Measurements from ENCODE around the gene ZFHX3. TPM values are rescaled to one million over a fixed set of nuclear protein-coding genes. Genes with fewer than 3 reads are reported as not detected.

ZFHX3 gene
- total and polyA plus RNA-seq, 2 donors (not counting 1 experiment from before 2014, with no cell fraction given): 4.7 to 7.3 TPM

- peak; percentile 28 to 72 for DNase-seq (ENCODE audit: low read depth in 2 of 2)
- no peaks in the 10 kb centered on the region for H3K27me3 ChIP-seq (ENCODE audit: control insufficient read depth, insufficient read depth, low read length)
- no peaks in the 10 kb centered on the region for H4K20me1 ChIP-seq (ENCODE audit: control insufficient read depth, extremely low read depth, insufficient read depth, low read length)
- H3K79me2 ChIP-seq (ENCODE audit: control insufficient read depth, insufficient read depth, low read length): peaks cover 1% of the 10 kb centered on the region
- no peak for TF ChIP-seq CTCF (conservative IDR thresholded peaks at IDR 0.05 in 1 of 2, IDR thresholded peaks at IDR 0.05 in 1 of 2; ENCODE audit: low read depth in 1 of 2, low read length in 2 of 2)
- TF ChIP-seq EZH2 (IDR thresholded peaks at IDR 0.05; ENCODE audit: low read length, missing control alignments): no peak
- no peak overlapping the region for H3K9ac ChIP-seq (ENCODE audit: insufficient read depth, low read length)
- H3K9me3 ChIP-seq (ENCODE audit: control insufficient read depth, insufficient read depth, low read depth, low read length): no peaks in the 10 kb centered on the region
- no peak overlapping the region for H3K27ac ChIP-seq (ENCODE audit: insufficient read depth, low read length)
- H3K4me2 ChIP-seq (ENCODE audit: extremely low read depth, insufficient read depth, low read length): peak overlapping the region; percentile 23
- H2AFZ ChIP-seq (ENCODE audit: low read length): no peak overlapping the region
- H3K4me3 ChIP-seq (replicated peaks in 1 of 4; ENCODE audit: control extremely low read depth in 1 of 4, insufficient read depth in 1 of 4, low read depth in 3 of 4, low read length in 4 of 4): no peak overlapping the region
- peaks cover 16% of the 10 kb centered on the region for H3K4me1 ChIP-seq (ENCODE audit: control insufficient read depth, extremely low read depth, insufficient read depth, low read length)
- H3K36me3 ChIP-seq (ENCODE audit: control insufficient read depth, insufficient read depth, low read length): peaks cover 4% of the 10 kb centered on the region
These were observed 264.1 kb downstream of the ZFHX3 start for GRCh38 chr16:72783716-72784318.

GRCh38 chr16:72769876-72770275 is 278.1 kb downstream of the ZFHX3 start:
- no peaks in the 10 kb centered on the region for H4K20me1 ChIP-seq (ENCODE audit: control insufficient read depth, extremely low read depth, insufficient read depth, low read length)
- H3K4me3 ChIP-seq (replicated peaks in 1 of 4; ENCODE audit: control extremely low read depth in 1 of 4, insufficient read depth in 1 of 4, low read depth in 3 of 4, low read length in 4 of 4): no peak overlapping the region
- H3K27ac ChIP-seq (ENCODE audit: insufficient read depth, low read length): no peak overlapping the region
- no peak overlapping the region for H3K9ac ChIP-seq (ENCODE audit: insufficient read depth, low read length)
- H3K27me3 ChIP-seq (ENCODE audit: control insufficient read depth, insufficient read depth, low read length): no peaks in the 10 kb centered on the region
- DNase-seq (ENCODE audit: low read depth in 2 of 2): no peak
- H3K36me3 ChIP-seq (ENCODE audit: control insufficient read depth, insufficient read depth, low read length): no peaks in the 10 kb centered on the region
- TF ChIP-seq CTCF (conservative IDR thresholded peaks at IDR 0.05 in 1 of 2, IDR thresholded peaks at IDR 0.05 in 1 of 2; ENCODE audit: low read depth in 1 of 2, low read length in 2 of 2) (no peak), EZH2 (IDR thresholded peaks at IDR 0.05; ENCODE audit: low read length, missing control alignments) (no peak)
- no peak overlapping the region for H3K4me2 ChIP-seq (ENCODE audit: extremely low read depth, insufficient read depth, low read length)
- H3K9me3 ChIP-seq (ENCODE audit: control insufficient read depth, insufficient read depth, low read depth, low read length): no peaks in the 10 kb centered on the region
- H3K79me2 ChIP-seq (ENCODE audit: control insufficient read depth, insufficient read depth, low read length): no peaks in the 10 kb centered on the region
- no peaks in the 10 kb centered on the region for H3K4me1 ChIP-seq (ENCODE audit: control insufficient read depth, extremely low read depth, insufficient read depth, low read length)
- H2AFZ ChIP-seq (ENCODE audit: low read length): no peak overlapping the region

GRCh38 chr16:72768591-72768990 is 279.3 kb downstream of the ZFHX3 start:
- H3K4me3 ChIP-seq (replicated peaks in 1 of 4; ENCODE audit: control extremely low read depth in 1 of 4, insufficient read depth in 1 of 4, low read depth in 3 of 4, low read length in 4 of 4): no peak overlapping the region
- no peak overlapping the region for H3K9ac ChIP-seq (ENCODE audit: insufficient read depth, low read length)
- H4K20me1 ChIP-seq (ENCODE audit: control insufficient read depth, extremely low read depth, insufficient read depth, low read length): no peaks in the 10 kb centered on the region
- TF ChIP-seq CTCF (conservative IDR thresholded peaks at IDR 0.05 in 1 of 2, IDR thresholded peaks at IDR 0.05 in 1 of 2; ENCODE audit: low read depth in 1 of 2, low read length in 2 of 2): no peak
- no peak for TF ChIP-seq EZH2 (IDR thresholded peaks at IDR 0.05; ENCODE audit: low read length, missing control alignments)
- no peaks in the 10 kb centered on the region for H3K9me3 ChIP-seq (ENCODE audit: control insufficient read depth, insufficient read depth, low read depth, low read length)
- no peaks in the 10 kb centered on the region for H3K4me1 ChIP-seq (ENCODE audit: control insufficient read depth, extremely low read depth, insufficient read depth, low read length)
- no peak overlapping the region for H3K4me2 ChIP-seq (ENCODE audit: extremely low read depth, insufficient read depth, low read length)
- H3K27me3 ChIP-seq (ENCODE audit: control insufficient read depth, insufficient read depth, low read length): no peaks in the 10 kb centered on the region
- H3K36me3 ChIP-seq (ENCODE audit: control insufficient read depth, insufficient read depth, low read length): no peaks in the 10 kb centered on the region
- DNase-seq (ENCODE audit: low read depth in 2 of 2): no peak
- no peak overlapping the region for H2AFZ ChIP-seq (ENCODE audit: low read length)
- no peak overlapping the region for H3K27ac ChIP-seq (ENCODE audit: insufficient read depth, low read length)
- no peaks in the 10 kb centered on the region for H3K79me2 ChIP-seq (ENCODE audit: control insufficient read depth, insufficient read depth, low read length)

Data from fibroblast of lung (primary cell).